Glutamatergic neuron (in vitro differentiated cells): ENCODE results near the gene ZGLP1. TPM values are rescaled to one million over a fixed set of nuclear protein-coding genes. Genes with fewer than 3 reads are reported as not detected.

Source experiments
- total RNA-seq: library from RNA; stranded (reverse); fragmentation: NEBNext Ultra II Directional; extraction: Animal tissue kit (Norgen Biotek cat#: 25700); gene quantifications from one replicate; pipeline ENCODE4 v1.2.1, GENCODE V29; 2021; ENCODE audit not compliant: unreplicated experiment

Gene ZGLP1
- total RNA-seq, 1 donor from 2014 or later = 9.4 TPM

Other genes starting within 250 kb of the ZGLP1 start
- gene SHFL, start 223.5 kb downstream of the ZGLP1 start, total RNA-seq = 0.20 TPM
- not detected for gene ANGPTL6, start 207.1 kb downstream of the ZGLP1 start, total RNA-seq
- gene PPAN, start 203.5 kb downstream of the ZGLP1 start, total RNA-seq = 44.5 TPM
- gene P2RY11, start 198.1 kb downstream of the ZGLP1 start, total RNA-seq = 21.6 TPM
- gene EIF3G, start 189.9 kb downstream of the ZGLP1 start, total RNA-seq = 155 TPM
- 129 TPM for gene DNMT1, start 114.9 kb downstream of the ZGLP1 start, total RNA-seq
- 12.5 TPM for gene S1PR2, start 78.5 kb downstream of the ZGLP1 start, total RNA-seq
- gene MRPL4, start 57.6 kb downstream of the ZGLP1 start, total RNA-seq = 42.8 TPM
- not detected for gene ICAM1, start 38.7 kb downstream of the ZGLP1 start, total RNA-seq
- not detected for gene ICAM4, start 22.9 kb downstream of the ZGLP1 start, total RNA-seq
- gene ICAM5, start 19.9 kb downstream of the ZGLP1 start, total RNA-seq = 3.6 TPM
- 16.0 TPM for gene FDX2, start 6.2 kb upstream of the ZGLP1 start, total RNA-seq
- gene RAVER1, start 23.7 kb upstream of the ZGLP1 start, total RNA-seq = 24.8 TPM
- 2.0 TPM for gene ICAM3, start 29.8 kb upstream of the ZGLP1 start, total RNA-seq
- gene TYK2, start 70.8 kb upstream of the ZGLP1 start, total RNA-seq = 90.4 TPM
- gene CDC37, start 93.7 kb upstream of the ZGLP1 start, total RNA-seq = 128 TPM
- gene PDE4A, start 110.7 kb upstream of the ZGLP1 start, total RNA-seq = 5.7 TPM
- gene KEAP1, start 193.5 kb upstream of the ZGLP1 start, total RNA-seq = 44.1 TPM
- gene S1PR5, start 207.6 kb upstream of the ZGLP1 start, total RNA-seq = not detected
- 56.1 TPM for gene ATG4D, start 234.1 kb upstream of the ZGLP1 start, total RNA-seq